Heart right ventricle (tissue), 16 donors: ENCODE measurements around the gene PNMA8A. TPM values are rescaled to one million over a fixed set of nuclear protein-coding genes. Genes with fewer than 3 reads are reported as not detected.

Experiments
- ATAC-seq, 8 donors: fragments of 200-7000 bp; cut with Tn5 transposase; one replicate each; pipeline ENCODE4 v1.9.1; 2020; ENCODE audit warnings: mild to moderate bottlenecking in 8 of 8, moderate library complexity in 8 of 8, moderate number of reproducible peaks in 1 of 8
- DNase-seq, 2 donors: peaks; one replicate each; pipeline ENCODE4 v3.0.0-alpha.2; 2020
- H3K27ac ChIP-seq, 10 donors: fragments of 200-600 bp; sonication (generic) in 2 of 10; one replicate each; pipeline versions ENCODE4 v1.5.0 to v1.8.0; 2020 to 2022; ENCODE audit warnings: mild to moderate bottlenecking in 3 of 10
- H3K27me3 ChIP-seq, 7 donors: fragments of 200-600 bp; one replicate each; pipeline ENCODE4 v1.8.0; 2021 to 2022; ENCODE audit warnings: mild to moderate bottlenecking in 2 of 7
- H3K36me3 ChIP-seq, 9 donors: fragments of 200-600 bp; sonication (generic) in 1 of 9; one replicate each; pipeline versions ENCODE4 v1.5.0 to v1.8.0; 2020 to 2022; ENCODE audit warnings: mild to moderate bottlenecking in 2 of 9
- H3K4me1 ChIP-seq, 9 donors: fragments of 200-600 bp; sonication (generic) in 1 of 9; one replicate each; pipeline versions ENCODE4 v1.5.0 to v1.8.0; 2020 to 2022; ENCODE audit warnings: mild to moderate bottlenecking in 4 of 9
- H3K4me3 ChIP-seq, 10 donors: fragments of 200-600 bp; sonication (generic) in 2 of 10; one replicate each; pipeline versions ENCODE4 v1.5.0 to v1.8.0; 2020 to 2022; ENCODE audit warnings: mild to moderate bottlenecking in 7 of 10, moderate library complexity in 2 of 10
- H3K9me3 ChIP-seq, 11 donors: fragments of 200-600 bp in 10 of 11; sonication (generic) in 2 of 11; one replicate each; pipeline versions ENCODE4 v1.5.0 to v1.8.0; 2013 to 2022; ENCODE audit warnings: mild to moderate bottlenecking in 2 of 11, control low read depth in 1 of 11, moderate library complexity in 1 of 11
- WGBS, 2 donors: extraction: QIAGEN DNeasy Blood & Tissue Kit; methylation state at CpG; one replicate each; pipeline ENCODE4 v1.1.7; 2013; ENCODE audit warnings: inconsistent platforms in 1 of 2; 5-methylcytosine and 5-hydroxymethylcytosine counted together
- intact Hi-C, 10 donors: fragments of 100-400 bp; cut with DNase I; formaldehyde crosslinking; loops; one replicate each; pipeline versions ENCODE4 v1.11.1 to v1.14.2; 2022
- polyA plus RNA-seq, 2 donors: library from polyadenylated mRNA; stranded (reverse); fragments of 200-250 nt; gene quantifications; one replicate each; pipeline ENCODE4 v1.2.3, GENCODE V29; 2013
- total RNA-seq, 10 donors: library from RNA; stranded (reverse); fragmentation: NEBNext Ultra II Directional in 3 of 10; extraction: Animal tissue kit (Norgen Biotek cat#: 25700) in 3 of 10; gene quantifications; one replicate each; pipeline versions ENCODE4 v1.2.1 to v1.2.4, GENCODE V29; 2021 to 2023
- TF ChIP-seq, protein P1 (sequence below), 9 donors: fragments of 200-600 bp; sonication (generic) in 2 of 9; IDR thresholded peaks; one replicate each; pipeline versions ENCODE4 v1.5.0 to v1.8.0; 2021 to 2022; ENCODE audit warnings: antibody characterized with exemption in 9 of 9, mild to moderate bottlenecking in 5 of 9, moderate library complexity in 1 of 9
- donor health status: Arrhythmogenic right ventricular cardiomyopathy.
- donor health status: ischemic (EF 13 %, LVEDD 7.1; RV severe dilation, severe dysfunction).
- donor health status: healthy with polysubstance abuse.
- donor health status: DM: no; HTN: yes; CAD: no.
- donor health status: DM: no; HTN: no; CAD: no.
- donor health status: ischemic (EF 25% LVEDD 6.9; RV normal size, moderate dysfunction).
- donor health status: ischemic (EF 25% LVEDD 5.7; RV mildly dilated, moderate dysfunction).
- donor health status: healthy.
- donor health status: DM: yes; HTN: yes; CAD: no.
- donor health status: Ischemic cardiomyopathy.
- donor health status: ischemic (EF 35%, LVEDD 5.7; RV mildly dilated, moderate dysfunction).
- donor health status: nonischemic (EF 11% LVEDD 7.7; RV severe dilation, severe dysfunction).
- donor health status: DM: yes; HTN: yes; CAD: no.
- donor health status: PGD.
- donor health status: ischemic (EF 29% LVEDD 5.4; RV normal size, mild dysfunction).
- donor health status: nonischemic (EF 23%, LVEDD 6.1; RV moderate dilation, normal function).

PNMA8A gene
- total and polyA plus RNA-seq, 12 donors: 2.8 to 12.3 (median 8.7) TPM

DNA sequence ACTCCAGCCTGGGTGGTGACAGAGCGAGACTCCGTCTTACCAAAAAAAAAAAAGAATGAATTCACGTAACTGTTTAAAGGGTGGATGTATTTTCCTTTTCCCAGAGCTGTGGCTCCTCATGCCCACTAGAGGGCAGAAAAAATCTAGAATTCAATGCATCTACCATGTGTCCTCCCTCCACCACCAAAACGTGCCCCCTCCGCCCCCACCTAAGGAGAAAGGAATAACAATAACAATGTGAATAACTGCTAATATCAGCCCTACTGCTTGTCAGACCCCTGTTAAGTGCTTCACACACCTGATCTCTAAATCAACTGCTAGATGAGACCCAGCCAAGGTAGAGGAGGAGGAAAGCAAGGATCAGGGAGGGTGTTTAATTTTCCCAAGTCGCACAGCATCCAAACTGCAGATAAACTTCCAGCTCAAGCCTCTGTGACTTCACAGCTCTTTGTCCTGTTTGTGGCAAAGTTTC, 44.6 kb upstream of the PNMA8A start:
- DNase-seq (no peak), ATAC-seq (no peak)
- 18 to 23% methylated on average over 6 of the region's 6 CpGs for WGBS, 2 donors
- intact Hi-C loops: loop anchor here in 6 of 10 donors (2.0 to 10.0 kb wide), 4 partner anchors 27 to 241 kb away; no protein-coding TSS in a partner anchor
- peaks cover 0 to 12% (median 0%) of the 10 kb centered on the region in 11 donors for H3K9me3 ChIP-seq
- no peaks in the 10 kb centered on the region for H3K36me3 ChIP-seq
- peaks cover 0 to 8% (median 0%) of the 10 kb centered on the region in 9 donors for H3K4me1 ChIP-seq
- no peak overlapping the region for H3K27ac ChIP-seq
- TF ChIP-seq, protein P1, sequence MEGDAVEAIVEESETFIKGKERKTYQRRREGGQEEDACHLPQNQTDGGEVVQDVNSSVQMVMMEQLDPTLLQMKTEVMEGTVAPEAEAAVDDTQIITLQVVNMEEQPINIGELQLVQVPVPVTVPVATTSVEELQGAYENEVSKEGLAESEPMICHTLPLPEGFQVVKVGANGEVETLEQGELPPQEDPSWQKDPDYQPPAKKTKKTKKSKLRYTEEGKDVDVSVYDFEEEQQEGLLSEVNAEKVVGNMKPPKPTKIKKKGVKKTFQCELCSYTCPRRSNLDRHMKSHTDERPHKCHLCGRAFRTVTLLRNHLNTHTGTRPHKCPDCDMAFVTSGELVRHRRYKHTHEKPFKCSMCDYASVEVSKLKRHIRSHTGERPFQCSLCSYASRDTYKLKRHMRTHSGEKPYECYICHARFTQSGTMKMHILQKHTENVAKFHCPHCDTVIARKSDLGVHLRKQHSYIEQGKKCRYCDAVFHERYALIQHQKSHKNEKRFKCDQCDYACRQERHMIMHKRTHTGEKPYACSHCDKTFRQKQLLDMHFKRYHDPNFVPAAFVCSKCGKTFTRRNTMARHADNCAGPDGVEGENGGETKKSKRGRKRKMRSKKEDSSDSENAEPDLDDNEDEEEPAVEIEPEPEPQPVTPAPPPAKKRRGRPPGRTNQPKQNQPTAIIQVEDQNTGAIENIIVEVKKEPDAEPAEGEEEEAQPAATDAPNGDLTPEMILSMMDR (IDR thresholded peaks at IDR 0.05): peak; percentile 41 to 73 (median 63)
- H3K27me3 ChIP-seq: peaks cover 0 to 16% (median 5%) of the 10 kb centered on the region in 7 donors
- no peak overlapping the region for H3K4me3 ChIP-seq

DNA sequence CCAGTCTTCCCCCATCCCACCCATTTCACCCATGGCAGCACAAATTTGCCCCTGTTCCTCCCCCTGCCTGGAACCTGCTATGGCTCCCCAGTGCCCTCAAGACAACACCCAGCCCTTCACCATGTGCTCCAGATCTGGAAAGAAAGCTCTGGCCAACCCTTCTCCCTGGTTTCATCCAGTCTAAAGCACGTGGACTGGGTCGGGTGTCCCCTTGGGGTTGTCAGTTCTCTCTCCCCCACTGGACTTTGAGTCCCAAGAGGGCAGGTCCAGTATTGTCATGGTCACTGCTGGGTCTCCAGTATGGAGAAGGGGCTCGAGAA, 43.9 kb upstream of the PNMA8A start:
- 71 to 75% methylated on average over 3 of the region's 3 CpGs for WGBS, 2 donors
- DNase-seq (no peak), ATAC-seq (no peak)
- intact Hi-C loops: loop anchor here in 6 of 10 donors (2.0 to 10.0 kb wide), 4 partner anchors 26 to 240 kb away; no protein-coding TSS in a partner anchor
- H3K36me3 ChIP-seq: no peaks in the 10 kb centered on the region
- peaks cover 0 to 12% (median 0%) of the 10 kb centered on the region in 11 donors for H3K9me3 ChIP-seq
- H3K4me1 ChIP-seq: peaks cover 0 to 8% (median 0%) of the 10 kb centered on the region in 9 donors
- TF ChIP-seq, protein P1 (IDR thresholded peaks at IDR 0.05): no peak
- H3K27me3 ChIP-seq: peaks cover 0 to 16% (median 5%) of the 10 kb centered on the region in 7 donors
- H3K4me3 ChIP-seq: no peak overlapping the region
- H3K27ac ChIP-seq: no peak overlapping the region

DNA sequence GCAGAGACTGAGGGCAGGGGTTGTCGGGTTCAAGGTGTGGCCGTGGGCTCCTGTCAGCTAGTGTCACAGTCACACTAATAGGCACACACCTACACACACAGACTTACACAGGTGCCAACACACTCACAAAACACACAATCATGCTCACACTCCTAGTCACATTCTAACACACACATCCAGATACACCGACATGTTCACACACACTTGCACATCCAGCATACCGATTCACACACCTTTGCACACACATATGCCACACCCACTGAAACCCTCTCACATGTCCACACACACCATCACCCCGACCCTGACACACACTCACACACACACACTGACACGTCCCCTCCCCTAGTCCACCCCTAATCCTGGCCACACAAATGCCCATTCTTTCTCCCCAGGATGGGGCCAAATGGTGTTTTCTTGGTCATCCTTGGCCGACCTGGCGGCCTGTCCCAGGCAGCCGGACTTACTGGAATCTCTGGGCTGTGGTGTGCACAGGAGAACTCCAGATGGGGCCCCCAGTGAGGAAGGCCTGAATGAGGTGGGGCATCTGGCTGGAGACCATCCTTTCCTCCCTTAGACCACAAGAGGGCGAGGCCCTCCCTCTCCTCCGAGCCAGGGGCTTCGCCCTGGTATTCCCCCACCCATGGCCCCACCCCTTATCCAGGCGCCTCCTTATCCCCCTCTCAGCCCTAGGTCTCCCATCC, 43.4 kb upstream of the PNMA8A start:
- ATAC-seq (peak in 1 of 8 donors; percentile 32), DNase-seq (no peak)
- Histone ChIP-seq H3K36me3 (no peaks in the 10 kb centered on the region), H3K4me3 (no peak overlapping the region), H3K27me3 (peaks cover 0 to 16% (median 5%) of the 10 kb centered on the region in 7 donors), H3K4me1 (peaks cover 0 to 8% (median 0%) of the 10 kb centered on the region in 9 donors), H3K27ac (no peak overlapping the region), H3K9me3 (peaks cover 0 to 12% (median 0%) of the 10 kb centered on the region in 11 donors)
- WGBS, 2 donors: 74 to 76% methylated on average over 12 to 13 of the region's 13 CpGs
- intact Hi-C loops: loop anchor here in 8 of 10 donors (2.0 to 10.0 kb wide), 7 partner anchors 26 to 240 kb away; no protein-coding TSS in a partner anchor
- TF ChIP-seq, protein P1 (IDR thresholded peaks at IDR 0.05): no peak

DNA sequence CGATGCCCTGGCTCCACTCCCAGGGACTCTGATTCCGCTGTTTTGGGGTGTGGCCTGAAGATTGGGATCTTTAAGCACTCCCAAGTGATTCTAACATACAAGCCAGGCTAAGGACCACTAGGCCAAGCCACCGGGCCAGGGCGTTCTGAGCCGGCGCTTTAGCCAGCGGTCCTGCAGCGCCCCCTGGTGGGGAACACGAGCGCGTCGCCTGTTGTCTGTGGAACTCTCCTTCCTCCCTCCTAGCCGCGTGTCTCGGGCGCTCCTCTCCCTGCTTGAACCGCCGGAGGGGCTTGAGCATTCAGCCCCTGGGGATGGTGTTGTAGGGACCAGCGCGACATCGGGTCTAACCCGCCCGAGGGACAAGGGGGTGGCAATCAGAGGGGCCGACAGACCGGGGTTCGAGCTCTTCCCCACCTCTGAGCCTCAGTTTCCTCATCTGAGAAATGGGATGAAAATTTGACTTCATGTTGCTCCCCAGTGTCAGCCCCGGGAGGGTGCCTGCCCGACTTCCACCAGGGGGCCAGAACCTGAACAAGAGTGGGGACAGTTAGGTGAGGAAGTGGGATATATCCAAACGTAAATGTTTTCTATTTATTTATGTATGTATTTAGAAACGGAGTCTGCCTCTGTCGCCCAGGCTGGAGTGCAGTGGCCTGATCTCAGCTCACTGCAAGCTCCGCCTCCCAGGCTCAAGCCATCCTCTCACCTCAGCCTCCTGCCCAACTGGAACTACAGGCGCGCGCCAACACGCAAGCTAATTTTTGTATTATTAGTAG, 42.3 kb upstream of the PNMA8A start:
- 25 to 27% methylated on average over 36 of the region's 36 CpGs for WGBS, 2 donors
- H3K9me3 ChIP-seq: peaks cover 0 to 12% (median 0%) of the 10 kb centered on the region in 11 donors
- H3K4me1 ChIP-seq: peaks cover 0 to 8% (median 0%) of the 10 kb centered on the region in 9 donors
- TF ChIP-seq, protein P1 (IDR thresholded peaks at IDR 0.05): peak; percentile 77 to 99 (median 94)
- intact Hi-C loops: loop anchor here in 8 of 10 donors (2.0 to 10.0 kb wide), 8 partner anchors 25 to 239 kb away; no protein-coding TSS in a partner anchor
- H3K27ac ChIP-seq: no peak overlapping the region
- H3K4me3 ChIP-seq: no peak overlapping the region
- H3K27me3 ChIP-seq: peaks cover 0 to 16% (median 5%) of the 10 kb centered on the region in 7 donors
- DNase-seq (peak; percentile 77 to 80), ATAC-seq (peak; percentile 85 to 95 (median 91))
- no peaks in the 10 kb centered on the region for H3K36me3 ChIP-seq
